IPS DF 6.9 (cell line): Measurements from ENCODE around the gene SF1.
"Not testable (repeated sequence)": the region's sequence is repeated elsewhere in the genome, so short reads cannot be mapped to it uniquely, and the experiment has no call there.

ENCODE experiments used
- DNase-seq: peaks from one replicate; pipeline ENCODE4 v3.0.0-alpha.2; 2013; ENCODE audit warnings: low read depth, low spot score
- H3K27ac ChIP-seq: one replicate; pipeline ENCODE4 v1.5.1; 2013; ENCODE audit warnings: low read length, control low read depth
- H3K27me3 ChIP-seq: 2 replicates; pipeline ENCODE4 v1.6.1; 2013; ENCODE audit warnings: mild to moderate bottlenecking, low read length; ENCODE audit not compliant: control insufficient read depth, insufficient read depth
- H3K36me3 ChIP-seq: 2 replicates; pipeline ENCODE4 v1.6.1; 2013; ENCODE audit warnings: low read length; ENCODE audit not compliant: control insufficient read depth, insufficient read depth
- H3K4me1 ChIP-seq: 2 replicates; pipeline ENCODE4 v1.6.1; 2013; ENCODE audit warnings: low read length; ENCODE audit not compliant: control insufficient read depth, insufficient read depth
- H3K4me3 ChIP-seq: 2 replicates; pipeline ENCODE4 v1.5.1; 2013; ENCODE audit warnings: mild to moderate bottlenecking, low read length
- H3K9me3 ChIP-seq: 2 replicates; pipeline ENCODE4 v1.6.1; 2013; ENCODE audit warnings: low read length, inconsistent platforms; ENCODE audit not compliant: control insufficient read depth, insufficient read depth
- WGBS: extraction: QIAGEN DNeasy Blood & Tissue Kit; methylation state at CpG from one replicate; pipeline ENCODE4 v1.1.7; 2013; ENCODE audit warnings: mixed read lengths, missing lambda C conversion rate; ENCODE audit not compliant: insufficient read length, insufficient coverage; 5-methylcytosine and 5-hydroxymethylcytosine counted together

Gene SF1

GRCh38 chr11:64778473-64779298, at the start of gene SF1:
Gene SF1 (minus strand): TSS chr11:64778542. CDS start chr11:64778392, 150 bp downstream.
- H3K27ac ChIP-seq, result no peak within 1 kb of the TSS
- peak; percentile 99 for DNase-seq
- no peaks in the 10 kb centered on the region for H3K4me1 ChIP-seq
- no peaks in the 10 kb centered on the region for H3K9me3 ChIP-seq
- H3K27me3 ChIP-seq, result no peaks in the 10 kb centered on the region
- WGBS, result no CpG with 5 or more reads among the region's 80 CpGs
- peak within 1 kb of the TSS; percentile 64 for H3K4me3 ChIP-seq
- H3K36me3 ChIP-seq, result peaks cover 14% of the 10 kb centered on the region; the same call in 1 of the 2 replicates

GRCh38 chr11:64827451-64827839, 49.1 kb upstream of the SF1 start:
- H3K4me3 ChIP-seq, result no peak overlapping the region
- H3K27ac ChIP-seq, result no peak overlapping the region
- H3K27me3 ChIP-seq, result no peaks in the 10 kb centered on the region
- H3K4me1 ChIP-seq, result no peaks in the 10 kb centered on the region
- no CpG with 5 or more reads among the region's 22 CpGs for WGBS
- no peaks in the 10 kb centered on the region for H3K9me3 ChIP-seq
- H3K36me3 ChIP-seq, result peaks cover 27% of the 10 kb centered on the region
- no peak for DNase-seq

GRCh38 chr11:64826578-64827450, 48.5 kb upstream of the SF1 start:
- no CpG with 5 or more reads among the region's 52 CpGs for WGBS
- Histone ChIP-seq H3K9me3 (no peaks in the 10 kb centered on the region), H3K4me3 (no peak overlapping the region), H3K36me3 (peaks cover 23% of the 10 kb centered on the region), H3K27ac (no peak overlapping the region), H3K4me1 (no peaks in the 10 kb centered on the region), H3K27me3 (no peaks in the 10 kb centered on the region)
- DNase-seq, result no peak

- H3K27ac ChIP-seq, result no peak overlapping the region
- no peaks in the 10 kb centered on the region for H3K4me1 ChIP-seq
- peaks cover 18% of the 10 kb centered on the region for H3K36me3 ChIP-seq
- no peak overlapping the region for H3K4me3 ChIP-seq
- H3K9me3 ChIP-seq, result no peaks in the 10 kb centered on the region
- H3K27me3 ChIP-seq, result no peaks in the 10 kb centered on the region
- no peak for DNase-seq
- WGBS, result no CpG with 5 or more reads among the region's 7 CpGs
Observed at GRCh38 chr11:64826062-64826461, 47.7 kb upstream of the SF1 start.

- no peak for DNase-seq
Observed at GRCh38 chr11:64823568-64824119, 45.3 kb upstream of the SF1 start.

GRCh38 chr11:64817476-64817875, 39.1 kb upstream of the SF1 start:
- Histone ChIP-seq H3K36me3 (no peaks in the 10 kb centered on the region), H3K27ac (no peak overlapping the region), H3K4me1 (no peaks in the 10 kb centered on the region), H3K27me3 (no peaks in the 10 kb centered on the region), H3K9me3 (no peaks in the 10 kb centered on the region), H3K4me3 (no peak overlapping the region)
- DNase-seq, result no peak
- no CpG with 5 or more reads among the region's 3 CpGs for WGBS

More at GRCh38 chr11:64823568-64824119, 45.3 kb upstream of the SF1 start:
- Histone ChIP-seq H3K4me3 (no peak overlapping the region), H3K27ac (no peak overlapping the region), H3K4me1 (no peaks in the 10 kb centered on the region), H3K36me3 (peaks cover 7% of the 10 kb centered on the region; the same call in 1 of the 2 replicates), H3K9me3 (no peaks in the 10 kb centered on the region), H3K27me3 (no peaks in the 10 kb centered on the region)
- 100% methylated on average over 4 of the region's 11 CpGs for WGBS

- not testable (repeated sequence) for H3K36me3 ChIP-seq, DNase-seq, H3K27me3 ChIP-seq, H3K9me3 ChIP-seq, H3K4me1 ChIP-seq, H3K4me3 ChIP-seq, H3K27ac ChIP-seq
- no CpG with 5 or more reads among the region's 5 CpGs for WGBS
Observed at GRCh38 chr11:64815433-64815832, 37.1 kb upstream of the SF1 start.

- H3K27me3 ChIP-seq, result no peaks in the 10 kb centered on the region
- H3K4me1 ChIP-seq, result no peaks in the 10 kb centered on the region
- no peaks in the 10 kb centered on the region for H3K36me3 ChIP-seq
- H3K4me3 ChIP-seq, result no peak overlapping the region
- H3K9me3 ChIP-seq, result no peaks in the 10 kb centered on the region
- no CpG with 5 or more reads among the region's 7 CpGs for WGBS
- DNase-seq, result no peak
- H3K27ac ChIP-seq, result no peak overlapping the region
Observed at GRCh38 chr11:64814712-64815187, 36.4 kb upstream of the SF1 start.

GRCh38 chr11:64813826-64814225, 35.5 kb upstream of the SF1 start:
- Histone ChIP-seq H3K27me3 (no peaks in the 10 kb centered on the region), H3K4me3 (no peak overlapping the region), H3K9me3 (no peaks in the 10 kb centered on the region), H3K27ac (no peak overlapping the region), H3K4me1 (no peaks in the 10 kb centered on the region), H3K36me3 (no peaks in the 10 kb centered on the region)
- WGBS, result no CpG with 5 or more reads among the region's 5 CpGs
- DNase-seq, result no peak

- Histone ChIP-seq H3K36me3 (peaks cover 7% of the 10 kb centered on the region; the same call in 1 of the 2 replicates), H3K27me3 (no peaks in the 10 kb centered on the region), H3K27ac (no peak overlapping the region), H3K9me3 (no peaks in the 10 kb centered on the region), H3K4me3 (peak overlapping the region; percentile 2; the same call in 1 of the 2 replicates), H3K4me1 (no peaks in the 10 kb centered on the region)
- DNase-seq, result no peak
- no CpG with 5 or more reads among the region's 17 CpGs for WGBS
Observed at GRCh38 chr11:64810891-64811272, 32.5 kb upstream of the SF1 start.
